AG04449 (cell line): Measurements from ENCODE around the gene SPTBN1.

Source experiments
- CTCF ChIA-PET: fragments of 350-600 bp; formaldehyde crosslinking; extraction: SDS; loops from one replicate; lab custom pipeline; 2021; ENCODE audit warnings: antibody characterized with exemption; lab: Yijun Ruan, JAX
- POLR2A ChIA-PET: fragments of 400-600, 350-600 bp; formaldehyde crosslinking; extraction: SDS; loops from one replicate; lab custom pipeline; 2020; ENCODE audit warnings: antibody characterized with exemption, inconsistent platforms; lab: Yijun Ruan, JAX
- DNase-seq: peaks from one replicate; pipeline ENCODE4 v3.0.0-alpha.2; 2010; ENCODE audit warnings: low read depth, low spot score
- H3K4me3 ChIP-seq: 2 replicates; pipeline ENCODE4 v1.5.1; 2011; ENCODE audit warnings: low read depth, mild to moderate bottlenecking, control low read depth, low read length
- CTCF ChIP-seq: IDR thresholded peaks from one replicate; pipeline ENCODE4 v1.5.1; 2011; ENCODE audit warnings: mild to moderate bottlenecking, moderate library complexity, low read length, control low read depth, inconsistent platforms; ENCODE audit not compliant: insufficient read depth; ENCODE audit errors: missing control alignments

The SPTBN1 gene

GRCh38 chr2:54599914-54600313 lies 143.8 kb downstream of the SPTBN1 start:
- POLR2A ChIA-PET = no interaction called here
- TF ChIP-seq CTCF = no peak
- DNase-seq = no peak
- no peak overlapping the region for H3K4me3 ChIP-seq
- CTCF ChIA-PET = interaction anchor here (1.0 to 2.2 kb wide), 4 partner anchors 8 to 76 kb away, joined by 3 to 4 read pairs (median 3); no protein-coding TSS in a partner anchor

GRCh38 chr2:54601339-54601738 lies 145.2 kb downstream of the SPTBN1 start:
- H3K4me3 ChIP-seq = no peak overlapping the region
- DNase-seq = no peak
- ChIA-PET CTCF (interaction anchor here (1.0 kb wide), 2 partner anchors 22 to 41 kb away, joined by 3 read pairs; no protein-coding TSS in a partner anchor), POLR2A (no interaction called here)
- TF ChIP-seq CTCF = no peak

- no peak overlapping the region for H3K4me3 ChIP-seq
- no peak for DNase-seq
- CTCF ChIA-PET = no interaction called here
- no peak for TF ChIP-seq CTCF
- POLR2A ChIA-PET = no interaction called here
These were observed 146.7 kb downstream of the SPTBN1 start for GRCh38 chr2:54602736-54603322.

GRCh38 chr2:54603357-54603756 lies 147.2 kb downstream of the SPTBN1 start:
- ChIA-PET CTCF (no interaction called here), POLR2A (no interaction called here)
- H3K4me3 ChIP-seq = no peak overlapping the region
- no peak for TF ChIP-seq CTCF
- DNase-seq = no peak

- no peak for TF ChIP-seq CTCF
- POLR2A ChIA-PET = no interaction called here
- DNase-seq = no peak
- H3K4me3 ChIP-seq = no peak overlapping the region
- CTCF ChIA-PET = no interaction called here
These were observed 147.7 kb downstream of the SPTBN1 start for GRCh38 chr2:54603796-54604195.

GRCh38 chr2:54604871-54605270 lies 148.7 kb downstream of the SPTBN1 start:
- CTCF ChIA-PET = interaction anchor here (0.7 to 1.2 kb wide), 6 partner anchors 9 to 428 kb away, joined by 3 to 7 read pairs (median 3); no protein-coding TSS in a partner anchor
- POLR2A ChIA-PET = no interaction called here
- TF ChIP-seq CTCF = no peak
- DNase-seq = no peak
- no peak overlapping the region for H3K4me3 ChIP-seq
